HEK293 (cell line): ENCODE measurements around the gene MAK.

Experiments used
- KLF16 ChIP-seq: fragments of 450-650 bp; formaldehyde crosslinking; IDR thresholded peaks from 2 replicates; pipeline ENCODE4 v1.5.1; 2017; ENCODE audit warnings: missing biosample characterization, missing genetic modification characterization
- OVOL3 ChIP-seq: fragments of 450-650 bp; formaldehyde crosslinking; IDR thresholded peaks from 2 replicates; pipeline ENCODE4 v1.5.1; 2016; ENCODE audit warnings: missing biosample characterization, missing genetic modification characterization
- PATZ1 ChIP-seq: fragments of 450-650 bp; formaldehyde crosslinking; IDR thresholded peaks from 2 replicates; pipeline ENCODE4 v1.5.1; 2016; ENCODE audit warnings: missing biosample characterization, missing genetic modification characterization
- REPIN1 ChIP-seq: fragments of 450-650 bp; formaldehyde crosslinking; IDR thresholded peaks from 2 replicates; pipeline ENCODE4 v1.5.1; 2017; ENCODE audit warnings: missing biosample characterization, missing genetic modification characterization, low read depth
- ZBTB10 ChIP-seq: fragments of 450-650 bp; formaldehyde crosslinking; IDR thresholded peaks from 2 replicates; pipeline ENCODE4 v1.5.1; 2016; ENCODE audit warnings: missing biosample characterization, missing genetic modification characterization
- ZBTB7A ChIP-seq: fragments of 450-650 bp; formaldehyde crosslinking; IDR thresholded peaks from 2 replicates; pipeline ENCODE4 v1.5.1; 2016; ENCODE audit warnings: low read depth, missing biosample characterization, missing genetic modification characterization
- ZBTB8A ChIP-seq: fragments of 450-650 bp; formaldehyde crosslinking; IDR thresholded peaks from 2 replicates; pipeline ENCODE4 v1.5.1; 2016; ENCODE audit warnings: missing biosample characterization, missing genetic modification characterization
- ZFHX2 ChIP-seq: fragments of 450-650 bp; formaldehyde crosslinking; conservative IDR thresholded peaks from 2 replicates; pipeline ENCODE4 v1.5.1; 2016; ENCODE audit warnings: missing biosample characterization, missing genetic modification characterization
- ZIC2 ChIP-seq: fragments of 450-650 bp; formaldehyde crosslinking; IDR thresholded peaks from 2 replicates; pipeline ENCODE4 v1.5.1; 2016; ENCODE audit warnings: missing biosample characterization, missing genetic modification characterization
- ZNF138 ChIP-seq: fragments of 450-650 bp; formaldehyde crosslinking; IDR thresholded peaks from 2 replicates; pipeline ENCODE4 v1.5.1; 2016; ENCODE audit warnings: missing biosample characterization, missing genetic modification characterization, borderline replicate concordance
- ZNF311 ChIP-seq: fragments of 450-650 bp; formaldehyde crosslinking; IDR thresholded peaks from 2 replicates; pipeline ENCODE4 v1.5.1; 2017; ENCODE audit warnings: missing biosample characterization, missing genetic modification characterization, borderline replicate concordance
- ZNF324 ChIP-seq: fragments of 450-650 bp; formaldehyde crosslinking; IDR thresholded peaks from 2 replicates; pipeline ENCODE4 v1.5.1; 2016; ENCODE audit warnings: missing biosample characterization, missing genetic modification characterization
- ZNF335 ChIP-seq: fragments of 450-650 bp; formaldehyde crosslinking; conservative IDR thresholded peaks from 2 replicates; pipeline ENCODE4 v1.5.1; 2016; ENCODE audit warnings: missing biosample characterization, missing genetic modification characterization
- ZNF341 ChIP-seq: fragments of 450-650 bp; formaldehyde crosslinking; IDR thresholded peaks from 2 replicates; pipeline ENCODE4; 2016; ENCODE audit warnings: low read depth, missing biosample characterization, missing genetic modification characterization
- ZNF366 ChIP-seq: fragments of 450-650 bp; formaldehyde crosslinking; conservative IDR thresholded peaks from 2 replicates; pipeline ENCODE4 v1.5.1; 2016; ENCODE audit warnings: missing biosample characterization, missing genetic modification characterization
- ZNF426 ChIP-seq: fragments of 450-650 bp; formaldehyde crosslinking; IDR thresholded peaks from 2 replicates; pipeline ENCODE4 v1.5.1; 2017; ENCODE audit warnings: missing biosample characterization, missing genetic modification characterization, mild to moderate bottlenecking, inconsistent platforms, moderate library complexity
- ZNF518A ChIP-seq: fragments of 450-650 bp; formaldehyde crosslinking; conservative IDR thresholded peaks from 2 replicates; pipeline ENCODE4 v1.5.1; 2016; ENCODE audit warnings: low read depth, missing biosample characterization, missing genetic modification characterization
- ZNF558 ChIP-seq: fragments of 450-650 bp; formaldehyde crosslinking; IDR thresholded peaks from 2 replicates; pipeline ENCODE4 v1.5.1; 2016; ENCODE audit warnings: missing biosample characterization, missing genetic modification characterization
- ZNF561 ChIP-seq: fragments of 450-650 bp; IDR thresholded peaks from 2 replicates; pipeline ENCODE4 v1.5.1; 2018; ENCODE audit warnings: missing biosample characterization, missing genetic modification characterization, borderline replicate concordance
- ZNF600 ChIP-seq: fragments of 450-650 bp; formaldehyde crosslinking; IDR thresholded peaks from 2 replicates; pipeline ENCODE4 v1.5.1; 2016; ENCODE audit warnings: missing biosample characterization, missing genetic modification characterization
- ZNF692 ChIP-seq: fragments of 450-650 bp; formaldehyde crosslinking; IDR thresholded peaks from 2 replicates; pipeline ENCODE4 v1.5.1; 2016; ENCODE audit warnings: missing biosample characterization, missing genetic modification characterization
- ZNF768 ChIP-seq: fragments of 450-650 bp; formaldehyde crosslinking; IDR thresholded peaks from 2 replicates; pipeline ENCODE4 v1.5.1; 2018; ENCODE audit warnings: missing biosample characterization, mild to moderate bottlenecking, missing genetic modification characterization
- ZSCAN23 ChIP-seq: fragments of 450-650 bp; formaldehyde crosslinking; IDR thresholded peaks from 2 replicates; pipeline ENCODE4 v1.5.1; 2016; ENCODE audit warnings: missing biosample characterization, missing genetic modification characterization
- TF ChIP-seq, protein P1 (sequence below): fragments of 450-650 bp; formaldehyde crosslinking; IDR thresholded peaks from 2 replicates; pipeline ENCODE4 v1.5.1; 2016; ENCODE audit warnings: missing biosample characterization, missing genetic modification characterization

MAK gene

DNA sequence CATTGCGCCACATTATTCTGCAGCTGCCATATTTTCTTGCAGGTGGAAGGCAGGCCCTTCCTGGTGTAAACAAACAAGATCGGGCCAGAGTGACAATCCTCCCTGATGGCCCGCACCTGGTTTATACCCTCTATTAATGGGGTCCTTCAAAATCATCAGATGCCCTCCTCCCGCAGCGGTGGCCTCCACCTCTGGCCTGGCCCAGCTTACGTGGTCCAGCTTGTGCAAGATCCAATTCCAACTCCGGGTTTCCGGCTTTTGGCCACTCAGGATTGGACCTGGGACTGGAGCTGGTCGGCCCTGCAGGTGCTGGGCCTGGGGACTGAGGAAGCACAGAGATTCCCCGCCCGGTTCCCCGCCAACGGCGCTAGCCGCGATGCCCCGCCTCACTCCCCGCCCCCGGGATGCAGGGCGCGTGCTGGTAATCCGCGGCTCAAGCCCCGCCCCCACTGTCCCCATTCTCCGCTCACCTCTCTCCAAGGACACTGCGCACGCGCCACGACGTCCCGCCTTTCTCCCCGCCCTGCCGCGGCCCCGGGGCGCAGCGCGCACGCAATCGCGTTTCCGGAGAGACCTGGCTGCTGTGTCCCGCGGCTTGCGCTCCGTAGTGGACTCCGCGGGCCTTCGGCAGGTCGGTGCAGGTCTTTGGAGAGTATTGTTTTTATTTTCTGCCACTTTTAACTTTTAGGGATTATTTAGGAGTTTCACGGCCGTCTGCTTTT, 90.9 kb downstream of the MAK start, which contains the start of gene TMEM14B (continued):
- peak; percentile 36; the same call in 1 of the 2 replicates for TF ChIP-seq ZNF518A
- TF ChIP-seq ZBTB7A: no peak
- peak; percentile 46; the same call in 1 of the 2 replicates for TF ChIP-seq ZNF558
- peak; percentile 79 for TF ChIP-seq ZFHX2 (tag by site-specific recombination)
- TF ChIP-seq ZBTB10 (tag by site-specific recombination): peak; percentile 33; the same call in 1 of the 2 replicates
- TF ChIP-seq ZNF335: peak; percentile 88
- peak; percentile 96 for TF ChIP-seq PATZ1 (tag by site-specific recombination)
- TF ChIP-seq ZIC2: peak; percentile 79
- TF ChIP-seq ZNF311 (tag by site-specific recombination): no peak
- peak; percentile 93 for TF ChIP-seq ZNF768
- TF ChIP-seq ZNF600 (tag by site-specific recombination): peak; percentile 54; the same call in 1 of the 2 replicates
- TF ChIP-seq ZNF426 (tag by site-specific recombination): no peak
- peak; percentile 42; the same call in 1 of the 2 replicates for TF ChIP-seq ZBTB8A (tag by site-specific recombination)
- TF ChIP-seq ZNF366 (tag by site-specific recombination): peak; percentile 33; the same call in 1 of the 2 replicates
- TF ChIP-seq KLF16 (tag by site-specific recombination): no peak
- TF ChIP-seq ZNF138 (tag by site-specific recombination): no peak
- 0 out of 2 replicates have a peak, but pooled peaks have one; percentile 13 for TF ChIP-seq ZSCAN23 (tag by site-specific recombination)
- TF ChIP-seq, protein P1, sequence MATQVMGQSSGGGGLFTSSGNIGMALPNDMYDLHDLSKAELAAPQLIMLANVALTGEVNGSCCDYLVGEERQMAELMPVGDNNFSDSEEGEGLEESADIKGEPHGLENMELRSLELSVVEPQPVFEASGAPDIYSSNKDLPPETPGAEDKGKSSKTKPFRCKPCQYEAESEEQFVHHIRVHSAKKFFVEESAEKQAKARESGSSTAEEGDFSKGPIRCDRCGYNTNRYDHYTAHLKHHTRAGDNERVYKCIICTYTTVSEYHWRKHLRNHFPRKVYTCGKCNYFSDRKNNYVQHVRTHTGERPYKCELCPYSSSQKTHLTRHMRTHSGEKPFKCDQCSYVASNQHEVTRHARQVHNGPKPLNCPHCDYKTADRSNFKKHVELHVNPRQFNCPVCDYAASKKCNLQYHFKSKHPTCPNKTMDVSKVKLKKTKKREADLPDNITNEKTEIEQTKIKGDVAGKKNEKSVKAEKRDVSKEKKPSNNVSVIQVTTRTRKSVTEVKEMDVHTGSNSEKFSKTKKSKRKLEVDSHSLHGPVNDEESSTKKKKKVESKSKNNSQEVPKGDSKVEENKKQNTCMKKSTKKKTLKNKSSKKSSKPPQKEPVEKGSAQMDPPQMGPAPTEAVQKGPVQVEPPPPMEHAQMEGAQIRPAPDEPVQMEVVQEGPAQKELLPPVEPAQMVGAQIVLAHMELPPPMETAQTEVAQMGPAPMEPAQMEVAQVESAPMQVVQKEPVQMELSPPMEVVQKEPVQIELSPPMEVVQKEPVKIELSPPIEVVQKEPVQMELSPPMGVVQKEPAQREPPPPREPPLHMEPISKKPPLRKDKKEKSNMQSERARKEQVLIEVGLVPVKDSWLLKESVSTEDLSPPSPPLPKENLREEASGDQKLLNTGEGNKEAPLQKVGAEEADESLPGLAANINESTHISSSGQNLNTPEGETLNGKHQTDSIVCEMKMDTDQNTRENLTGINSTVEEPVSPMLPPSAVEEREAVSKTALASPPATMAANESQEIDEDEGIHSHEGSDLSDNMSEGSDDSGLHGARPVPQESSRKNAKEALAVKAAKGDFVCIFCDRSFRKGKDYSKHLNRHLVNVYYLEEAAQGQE (tag by site-specific recombination): peak; percentile 18; the same call in 1 of the 2 replicates
- peak; percentile 60; the same call in 1 of the 2 replicates for TF ChIP-seq ZNF561 (tag by site-specific recombination)
- peak; percentile 19; the same call in 1 of the 2 replicates for TF ChIP-seq ZNF341 (tag by site-specific recombination)
- TF ChIP-seq ZNF692 (tag by site-specific recombination): peak; percentile 57; the same call in 1 of the 2 replicates
- TF ChIP-seq REPIN1 (tag by site-specific recombination): 0 out of 2 replicates have a peak, but pooled peaks have one; percentile 12
- peak; percentile 57; the same call in 1 of the 2 replicates for TF ChIP-seq ZNF324 (tag by site-specific recombination)
- no peak for TF ChIP-seq OVOL3 (tag by site-specific recombination)
